Heart right ventricle (tissue), 16 donors: Measurements from ENCODE around the gene BAIAP3. TPM values are rescaled to one million over a fixed set of nuclear protein-coding genes. Genes with fewer than 3 reads are reported as not detected.
A peak's percentile ranks its signal among the peaks of the same experiment; 100 is the strongest.

Source experiments
- ATAC-seq, 8 donors: fragments of 200-7000 bp; cut with Tn5 transposase; one replicate each; pipeline ENCODE4 v1.9.1; 2020; ENCODE audit warnings: mild to moderate bottlenecking in 8 of 8, moderate library complexity in 8 of 8, moderate number of reproducible peaks in 1 of 8
- DNase-seq, 2 donors: peaks; one replicate each; pipeline ENCODE4 v3.0.0-alpha.2; 2020
- H3K27ac ChIP-seq, 10 donors: fragments of 200-600 bp; sonication (generic) in 2 of 10; one replicate each; pipeline versions ENCODE4 v1.5.0 to v1.8.0; 2020 to 2022; ENCODE audit warnings: mild to moderate bottlenecking in 3 of 10
- H3K27me3 ChIP-seq, 7 donors: fragments of 200-600 bp; one replicate each; pipeline ENCODE4 v1.8.0; 2021 to 2022; ENCODE audit warnings: mild to moderate bottlenecking in 2 of 7
- H3K36me3 ChIP-seq, 9 donors: fragments of 200-600 bp; sonication (generic) in 1 of 9; one replicate each; pipeline versions ENCODE4 v1.5.0 to v1.8.0; 2020 to 2022; ENCODE audit warnings: mild to moderate bottlenecking in 2 of 9
- H3K4me1 ChIP-seq, 9 donors: fragments of 200-600 bp; sonication (generic) in 1 of 9; one replicate each; pipeline versions ENCODE4 v1.5.0 to v1.8.0; 2020 to 2022; ENCODE audit warnings: mild to moderate bottlenecking in 4 of 9
- H3K4me3 ChIP-seq, 10 donors: fragments of 200-600 bp; sonication (generic) in 2 of 10; one replicate each; pipeline versions ENCODE4 v1.5.0 to v1.8.0; 2020 to 2022; ENCODE audit warnings: mild to moderate bottlenecking in 7 of 10, moderate library complexity in 2 of 10
- H3K9me3 ChIP-seq, 11 donors: fragments of 200-600 bp in 10 of 11; sonication (generic) in 2 of 11; one replicate each; pipeline versions ENCODE4 v1.5.0 to v1.8.0; 2013 to 2022; ENCODE audit warnings: mild to moderate bottlenecking in 2 of 11, control low read depth in 1 of 11, moderate library complexity in 1 of 11
- CTCF ChIP-seq, 9 donors: fragments of 200-600 bp; sonication (generic) in 2 of 9; IDR thresholded peaks; one replicate each; pipeline versions ENCODE4 v1.5.0 to v1.8.0; 2021 to 2022; ENCODE audit warnings: antibody characterized with exemption in 9 of 9, mild to moderate bottlenecking in 5 of 9, moderate library complexity in 1 of 9
- WGBS, 2 donors: extraction: QIAGEN DNeasy Blood & Tissue Kit; methylation state at CpG; one replicate each; pipeline ENCODE4 v1.1.7; 2013; ENCODE audit warnings: inconsistent platforms in 1 of 2; 5-methylcytosine and 5-hydroxymethylcytosine counted together
- intact Hi-C, 10 donors: fragments of 100-400 bp; cut with DNase I; formaldehyde crosslinking; loops; one replicate each; pipeline versions ENCODE4 v1.11.1 to v1.14.2; 2022
- polyA plus RNA-seq, 2 donors: library from polyadenylated mRNA; stranded (reverse); fragments of 200-250 nt; gene quantifications; one replicate each; pipeline ENCODE4 v1.2.3, GENCODE V29; 2013
- total RNA-seq, 10 donors: library from RNA; stranded (reverse); fragmentation: NEBNext Ultra II Directional in 3 of 10; extraction: Animal tissue kit (Norgen Biotek cat#: 25700) in 3 of 10; gene quantifications; one replicate each; pipeline versions ENCODE4 v1.2.1 to v1.2.4, GENCODE V29; 2021 to 2023
- donor health status: Arrhythmogenic right ventricular cardiomyopathy.
- donor health status: ischemic (EF 13 %, LVEDD 7.1; RV severe dilation, severe dysfunction).
- donor health status: healthy with polysubstance abuse.
- donor health status: DM: no; HTN: yes; CAD: no.
- donor health status: DM: no; HTN: no; CAD: no.
- donor health status: ischemic (EF 25% LVEDD 6.9; RV normal size, moderate dysfunction).
- donor health status: ischemic (EF 25% LVEDD 5.7; RV mildly dilated, moderate dysfunction).
- donor health status: healthy.
- donor health status: DM: yes; HTN: yes; CAD: no.
- donor health status: Ischemic cardiomyopathy.
- donor health status: ischemic (EF 35%, LVEDD 5.7; RV mildly dilated, moderate dysfunction).
- donor health status: nonischemic (EF 11% LVEDD 7.7; RV severe dilation, severe dysfunction).
- donor health status: DM: yes; HTN: yes; CAD: no.
- donor health status: PGD.
- donor health status: ischemic (EF 29% LVEDD 5.4; RV normal size, mild dysfunction).
- donor health status: nonischemic (EF 23%, LVEDD 6.1; RV moderate dilation, normal function).

Gene BAIAP3
- total and polyA plus RNA-seq, 12 donors: 0.37 to 6.8 (median 2.0) TPM

DNA sequence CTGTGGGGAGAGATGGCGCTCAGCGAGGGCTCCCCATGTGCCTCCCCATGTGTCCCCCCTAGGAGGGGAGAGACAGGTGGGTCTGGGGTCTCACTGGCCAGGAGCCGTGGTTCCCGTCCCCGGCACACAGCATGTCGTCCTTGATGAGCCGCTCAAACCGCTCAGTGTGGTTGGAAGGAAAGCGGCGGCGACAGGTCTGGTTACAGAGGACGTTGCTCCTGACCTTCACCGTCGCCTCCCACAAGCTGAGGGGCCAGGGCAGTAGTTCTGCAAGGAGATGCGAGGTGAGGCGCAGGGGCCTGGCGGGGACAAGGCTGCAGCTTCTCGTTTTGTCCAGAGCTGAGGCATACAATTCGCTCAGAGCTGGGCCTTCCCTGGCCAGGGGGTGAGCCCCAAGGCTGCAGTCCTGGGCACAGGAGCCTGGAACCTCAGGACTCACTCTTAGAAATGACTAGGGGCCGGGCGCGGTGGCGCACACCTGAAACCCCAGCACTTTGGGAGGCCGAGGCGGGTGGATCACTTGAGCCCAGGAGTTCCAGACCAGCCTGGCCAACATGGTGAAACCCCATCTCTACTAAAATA is 46.8 kb upstream of the BAIAP3 start:
- 75 to 79% methylated on average over 25 of the region's 25 CpGs for WGBS, 2 donors
- H3K4me3 ChIP-seq: no peak overlapping the region
- H3K27me3 ChIP-seq: peaks cover 5 to 78% (median 72%) of the 10 kb centered on the region in 7 donors
- no peaks in the 10 kb centered on the region for H3K9me3 ChIP-seq
- H3K36me3 ChIP-seq: no peaks in the 10 kb centered on the region
- TF ChIP-seq CTCF (IDR thresholded peaks at IDR 0.05): no peak
- ATAC-seq: no peak
- H3K27ac ChIP-seq: no peak overlapping the region
- intact Hi-C loops: no loop called here
- H3K4me1 ChIP-seq: peaks cover 0 to 15% (median 0%) of the 10 kb centered on the region in 9 donors
- DNase-seq: no peak

DNA sequence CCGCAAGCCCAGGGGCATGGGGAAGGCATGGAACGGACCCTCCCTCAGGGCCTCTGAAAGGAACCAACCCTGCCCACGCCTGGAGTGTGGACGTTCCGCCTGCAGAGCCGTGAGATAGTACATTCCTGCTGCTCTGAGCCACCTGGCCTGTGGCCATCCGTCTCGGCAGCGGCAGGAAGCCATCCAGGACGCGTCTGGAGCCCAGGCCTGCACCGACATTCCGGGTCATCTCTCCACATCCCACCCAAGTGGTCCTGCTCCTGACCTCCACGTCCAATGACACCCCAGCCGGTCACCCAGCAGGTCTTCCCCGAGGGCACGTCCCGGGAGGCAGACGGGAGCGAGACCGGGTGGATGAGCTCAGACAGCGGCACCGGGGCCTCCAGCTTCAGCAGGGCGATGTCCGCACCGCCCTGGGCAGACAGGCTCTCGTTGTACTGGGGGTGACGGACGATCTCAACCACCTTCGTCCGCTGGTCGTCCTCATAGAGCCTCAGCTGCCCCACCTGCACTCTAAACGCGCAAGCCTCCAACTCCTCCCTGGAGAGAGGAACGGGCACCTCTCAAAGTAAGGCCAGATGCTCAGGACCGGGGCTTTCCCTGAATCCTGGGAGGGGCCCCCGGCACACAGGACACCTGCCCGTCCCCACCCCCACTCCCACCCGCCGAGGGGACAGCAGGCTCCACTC is 45.3 kb upstream of the BAIAP3 start:
- peak in 5 of 8 donors; percentile 25 to 66 (median 44) for ATAC-seq
- Histone ChIP-seq H3K9me3 (no peaks in the 10 kb centered on the region), H3K27ac (no peak overlapping the region), H3K27me3 (peaks cover 5 to 90% (median 74%) of the 10 kb centered on the region in 7 donors), H3K4me3 (no peak overlapping the region), H3K36me3 (no peaks in the 10 kb centered on the region), H3K4me1 (peaks cover 0 to 15% (median 0%) of the 10 kb centered on the region in 9 donors)
- no peak for DNase-seq
- TF ChIP-seq CTCF (IDR thresholded peaks at IDR 0.05): no peak
- intact Hi-C loops: no loop called here
- 44 to 47% methylated on average over 40 of the region's 40 CpGs for WGBS, 2 donors

GRCh38 chr16:1288813-1289476 is 44.5 kb upstream of the BAIAP3 start:
- WGBS, 2 donors: 32 to 35% methylated on average over 18 to 20 of the region's 20 CpGs
- no peak for DNase-seq
- intact Hi-C loops: no loop called here
- no peak overlapping the region for H3K4me3 ChIP-seq
- H3K9me3 ChIP-seq: no peaks in the 10 kb centered on the region
- ATAC-seq: peak in 2 of 8 donors; percentile 23 to 25
- H3K36me3 ChIP-seq: no peaks in the 10 kb centered on the region
- H3K4me1 ChIP-seq: peaks cover 0 to 15% (median 0%) of the 10 kb centered on the region in 9 donors
- TF ChIP-seq CTCF (IDR thresholded peaks at IDR 0.05): no peak
- H3K27ac ChIP-seq: no peak overlapping the region
- peaks cover 5 to 88% (median 78%) of the 10 kb centered on the region in 7 donors for H3K27me3 ChIP-seq

GRCh38 chr16:1289477-1289866 is 44.0 kb upstream of the BAIAP3 start:
- ATAC-seq (no peak), DNase-seq (no peak)
- Histone ChIP-seq H3K4me3 (no peak overlapping the region), H3K4me1 (peaks cover 0 to 15% (median 0%) of the 10 kb centered on the region in 9 donors), H3K9me3 (no peaks in the 10 kb centered on the region), H3K27me3 (peaks cover 5 to 88% (median 76%) of the 10 kb centered on the region in 7 donors), H3K36me3 (no peaks in the 10 kb centered on the region), H3K27ac (no peak overlapping the region)
- WGBS, 2 donors: 1 to 5% methylated on average over 16 to 17 of the region's 17 CpGs
- intact Hi-C loops: no loop called here
- no peak for TF ChIP-seq CTCF (IDR thresholded peaks at IDR 0.05)
